ENCODE results near the gene MAOA. TPM values are rescaled to one million over a fixed set of nuclear protein-coding genes. Genes with fewer than 3 reads are reported as not detected.

MAOA gene
- total RNA-seq, 1 donor from 2014 or later: 4.0 TPM

DNA sequence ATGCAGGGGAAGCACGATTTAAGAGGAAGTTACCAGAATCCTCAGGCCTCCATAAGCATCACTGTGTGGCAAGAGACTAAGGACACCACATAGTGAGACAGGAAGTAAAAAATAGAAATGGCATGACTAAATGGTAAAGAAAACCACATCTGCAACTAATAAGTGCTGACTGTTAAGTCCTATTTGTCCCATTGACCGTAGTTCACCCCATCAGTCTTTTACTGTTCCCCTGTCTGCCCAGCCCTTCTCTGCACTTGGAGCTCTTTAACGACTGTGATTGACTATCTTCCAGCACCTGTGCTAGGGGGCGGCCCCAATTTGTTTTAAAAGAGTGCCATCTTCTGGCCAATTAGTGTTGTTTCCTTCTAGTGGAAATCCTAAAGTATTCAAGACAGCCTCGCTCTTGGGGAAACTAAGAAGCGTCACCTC is 94.2 kb downstream of the MAOA start:
- no peak for DNase-seq (ENCODE audit: low spot score)
- Mint-ChIP-seq H3K27me3 (ENCODE audit: low read depth) (no peaks in the 10 kb centered on the region), H3K36me3 (ENCODE audit: low read depth) (no peaks in the 10 kb centered on the region), H3K4me1 (ENCODE audit: low read depth) (no peaks in the 10 kb centered on the region), H3K4me3 (ENCODE audit: unreplicated experiment) (no peak overlapping the region), H3K27ac (ENCODE audit: unreplicated experiment) (no peak overlapping the region), H3K9me3 (ENCODE audit: low read depth) (peaks cover 7% of the 10 kb centered on the region)
- TF ChIP-seq, protein P1, sequence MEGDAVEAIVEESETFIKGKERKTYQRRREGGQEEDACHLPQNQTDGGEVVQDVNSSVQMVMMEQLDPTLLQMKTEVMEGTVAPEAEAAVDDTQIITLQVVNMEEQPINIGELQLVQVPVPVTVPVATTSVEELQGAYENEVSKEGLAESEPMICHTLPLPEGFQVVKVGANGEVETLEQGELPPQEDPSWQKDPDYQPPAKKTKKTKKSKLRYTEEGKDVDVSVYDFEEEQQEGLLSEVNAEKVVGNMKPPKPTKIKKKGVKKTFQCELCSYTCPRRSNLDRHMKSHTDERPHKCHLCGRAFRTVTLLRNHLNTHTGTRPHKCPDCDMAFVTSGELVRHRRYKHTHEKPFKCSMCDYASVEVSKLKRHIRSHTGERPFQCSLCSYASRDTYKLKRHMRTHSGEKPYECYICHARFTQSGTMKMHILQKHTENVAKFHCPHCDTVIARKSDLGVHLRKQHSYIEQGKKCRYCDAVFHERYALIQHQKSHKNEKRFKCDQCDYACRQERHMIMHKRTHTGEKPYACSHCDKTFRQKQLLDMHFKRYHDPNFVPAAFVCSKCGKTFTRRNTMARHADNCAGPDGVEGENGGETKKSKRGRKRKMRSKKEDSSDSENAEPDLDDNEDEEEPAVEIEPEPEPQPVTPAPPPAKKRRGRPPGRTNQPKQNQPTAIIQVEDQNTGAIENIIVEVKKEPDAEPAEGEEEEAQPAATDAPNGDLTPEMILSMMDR (IDR thresholded peaks at IDR 0.05): peak; percentile 84

DNA sequence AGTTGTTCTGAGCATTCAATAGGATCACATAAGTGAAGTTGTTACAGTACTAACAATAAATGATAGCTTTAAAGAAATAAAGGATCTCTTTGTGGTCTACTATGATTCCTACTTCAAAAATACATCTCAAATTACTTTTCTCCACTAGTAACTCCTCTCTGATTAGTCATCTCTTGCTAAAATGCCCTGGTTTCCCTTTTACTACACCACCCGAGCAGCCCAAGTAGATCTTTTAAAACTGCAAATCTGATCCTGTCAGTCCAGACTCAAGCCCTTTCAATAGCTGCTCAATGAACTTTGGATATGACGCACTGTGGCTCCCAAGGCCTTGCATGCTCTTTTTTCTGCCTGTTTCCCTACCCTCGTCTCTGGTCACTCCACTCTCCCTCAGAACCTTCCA is 97.5 kb downstream of the MAOA start:
- H3K36me3 Mint-ChIP-seq (ENCODE audit: low read depth): no peaks in the 10 kb centered on the region
- peaks cover 2% of the 10 kb centered on the region for H3K27me3 Mint-ChIP-seq (ENCODE audit: low read depth)
- no peak for DNase-seq (ENCODE audit: low spot score)
- H3K27ac Mint-ChIP-seq (ENCODE audit: unreplicated experiment): no peak overlapping the region
- H3K9me3 Mint-ChIP-seq (ENCODE audit: low read depth): peaks cover 7% of the 10 kb centered on the region
- TF ChIP-seq, protein P1 (IDR thresholded peaks at IDR 0.05): no peak
- no peak overlapping the region for H3K4me3 Mint-ChIP-seq (ENCODE audit: unreplicated experiment)
- H3K4me1 Mint-ChIP-seq (ENCODE audit: low read depth): no peaks in the 10 kb centered on the region

DNA sequence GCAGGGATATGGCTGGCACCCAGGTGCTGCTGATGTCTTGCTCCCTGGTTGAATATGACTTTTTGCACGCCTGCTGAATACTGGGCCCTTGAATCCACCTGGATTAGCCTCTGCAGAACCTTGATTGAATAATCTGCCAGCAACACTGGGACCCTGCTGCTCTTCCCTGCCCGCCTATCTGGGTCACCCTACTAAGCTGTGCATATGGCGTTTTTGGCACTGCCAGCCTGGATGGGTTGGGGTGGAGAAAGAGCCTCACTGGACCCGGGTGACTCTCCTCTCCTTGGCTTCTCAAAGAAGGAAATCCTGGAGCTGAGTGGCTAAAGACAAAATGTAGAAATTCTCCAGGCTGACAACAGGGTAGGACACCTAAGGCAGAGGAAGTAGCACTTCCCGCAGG is 100.0 kb downstream of the MAOA start:
- Mint-ChIP-seq H3K27me3 (ENCODE audit: low read depth) (peaks cover 2% of the 10 kb centered on the region), H3K9me3 (ENCODE audit: low read depth) (peaks cover 7% of the 10 kb centered on the region), H3K27ac (ENCODE audit: unreplicated experiment) (no peak overlapping the region), H3K4me3 (ENCODE audit: unreplicated experiment) (no peak overlapping the region), H3K4me1 (ENCODE audit: low read depth) (no peaks in the 10 kb centered on the region), H3K36me3 (ENCODE audit: low read depth) (no peaks in the 10 kb centered on the region)
- DNase-seq (ENCODE audit: low spot score): no peak
- TF ChIP-seq, protein P1 (IDR thresholded peaks at IDR 0.05): no peak

DNA sequence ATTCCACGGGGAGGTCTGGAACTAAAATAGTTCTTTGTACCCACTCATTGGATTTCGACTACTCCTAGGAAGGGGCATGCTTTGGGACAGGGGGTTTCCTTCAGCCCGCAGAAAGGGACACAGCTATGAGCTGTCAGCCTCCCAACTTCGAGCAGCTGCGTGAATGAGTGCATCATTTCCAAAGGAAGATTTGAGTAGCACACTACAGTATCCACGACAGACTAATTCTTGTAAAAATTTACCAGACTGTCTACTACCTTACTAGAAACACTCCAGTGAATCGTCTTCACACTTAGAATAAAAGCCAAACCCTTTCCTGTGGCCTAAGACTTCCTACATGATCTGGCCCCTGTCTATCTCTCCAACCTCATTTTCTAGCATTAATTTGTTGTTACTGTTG is 101.9 kb downstream of the MAOA start:
- TF ChIP-seq, protein P1 (IDR thresholded peaks at IDR 0.05): no peak
- Mint-ChIP-seq H3K4me1 (ENCODE audit: low read depth) (no peaks in the 10 kb centered on the region), H3K36me3 (ENCODE audit: low read depth) (no peaks in the 10 kb centered on the region), H3K27me3 (ENCODE audit: low read depth) (peaks cover 2% of the 10 kb centered on the region), H3K27ac (ENCODE audit: unreplicated experiment) (no peak overlapping the region), H3K4me3 (ENCODE audit: unreplicated experiment) (no peak overlapping the region), H3K9me3 (ENCODE audit: low read depth) (peaks cover 4% of the 10 kb centered on the region)
- DNase-seq (ENCODE audit: low spot score): no peak

- peaks cover 34% of the 10 kb centered on the region for H3K9me3 Mint-ChIP-seq (ENCODE audit: low read depth)
- H3K4me1 Mint-ChIP-seq (ENCODE audit: low read depth): no peaks in the 10 kb centered on the region
- TF ChIP-seq, protein P1 (IDR thresholded peaks at IDR 0.05): no peak
- no peak overlapping the region for H3K27ac Mint-ChIP-seq (ENCODE audit: unreplicated experiment)
- no peak for DNase-seq (ENCODE audit: low spot score)
- H3K36me3 Mint-ChIP-seq (ENCODE audit: low read depth): no peaks in the 10 kb centered on the region
- H3K27me3 Mint-ChIP-seq (ENCODE audit: low read depth): no peaks in the 10 kb centered on the region
- H3K4me3 Mint-ChIP-seq (ENCODE audit: unreplicated experiment): no peak overlapping the region
These were observed 130.0 kb downstream of the MAOA start for GRCh38 chrX:43785930-43786591.

Other genes starting within 250 kb of the MAOA start
- gene MAOB, start 226.2 kb downstream of the MAOA start, total RNA-seq: 0.36 to 3.2 TPM (median 2.9 TPM) in 3 replicates

Data from chondrocyte (in vitro differentiated cells).